HK-2 (cell line): ENCODE results near the gene NECTIN1.

ENCODE experiments used
- DNase-seq: peaks from one replicate; pipeline ENCODE4 v3.0.0-alpha.2; 2018; ENCODE audit not compliant: unreplicated experiment

The NECTIN1 gene

DNA sequence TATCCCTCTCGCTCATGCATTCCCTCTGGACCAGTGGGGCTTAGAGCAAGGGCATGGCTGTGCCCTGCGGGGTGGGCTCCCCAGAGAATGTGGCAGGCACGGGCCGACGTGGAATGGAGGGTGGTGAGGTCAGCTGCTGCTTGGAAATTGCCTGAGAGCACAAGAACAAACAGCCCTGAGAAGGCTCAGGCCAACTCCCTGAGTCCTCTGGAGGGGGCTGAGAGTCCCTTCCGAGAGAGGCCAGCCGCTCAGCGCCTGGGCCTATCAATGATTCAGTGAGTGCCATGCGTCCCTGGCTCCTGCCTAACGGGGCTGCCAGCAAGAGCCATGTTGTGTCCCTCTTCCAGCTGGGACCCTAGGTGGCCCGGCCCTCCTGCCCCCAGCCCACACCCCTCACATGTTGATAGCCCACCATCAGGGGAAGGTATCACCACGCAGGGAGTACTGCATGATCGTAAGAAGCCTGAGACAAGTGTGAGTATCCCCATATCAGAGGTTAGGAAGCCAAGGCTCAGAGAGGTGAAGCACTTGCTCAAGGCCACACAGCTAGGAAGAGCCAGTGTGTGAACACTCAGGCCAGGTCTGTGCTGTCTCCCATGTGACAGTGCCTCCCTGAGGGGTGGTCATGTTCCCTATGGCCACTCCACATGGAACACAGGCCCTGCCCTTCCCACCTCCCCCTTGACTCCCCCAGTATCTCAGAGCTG, 55.8 kb downstream of the NECTIN1 start:
- no peak for DNase-seq

DNA sequence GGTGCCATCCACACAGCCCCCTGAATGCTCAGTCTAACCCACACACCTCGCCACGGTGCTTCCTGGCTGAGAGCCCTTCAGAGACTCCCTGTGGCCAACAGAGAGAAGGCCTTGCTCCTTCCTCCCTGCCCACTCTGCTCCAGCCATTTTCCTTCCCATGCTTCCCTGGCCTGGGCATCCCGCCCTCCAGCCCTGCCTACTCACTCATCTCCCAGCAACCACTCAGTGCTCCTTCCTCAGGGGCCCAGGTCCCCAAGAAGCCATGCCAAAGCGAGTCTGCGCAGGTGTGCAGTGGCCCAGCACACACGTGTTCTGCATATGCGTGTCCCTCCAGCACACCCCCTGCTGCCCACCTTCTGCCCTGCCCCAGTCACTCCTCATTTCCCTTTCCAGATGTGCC, 56.4 kb downstream of the NECTIN1 start:
- no peak for DNase-seq

DNA sequence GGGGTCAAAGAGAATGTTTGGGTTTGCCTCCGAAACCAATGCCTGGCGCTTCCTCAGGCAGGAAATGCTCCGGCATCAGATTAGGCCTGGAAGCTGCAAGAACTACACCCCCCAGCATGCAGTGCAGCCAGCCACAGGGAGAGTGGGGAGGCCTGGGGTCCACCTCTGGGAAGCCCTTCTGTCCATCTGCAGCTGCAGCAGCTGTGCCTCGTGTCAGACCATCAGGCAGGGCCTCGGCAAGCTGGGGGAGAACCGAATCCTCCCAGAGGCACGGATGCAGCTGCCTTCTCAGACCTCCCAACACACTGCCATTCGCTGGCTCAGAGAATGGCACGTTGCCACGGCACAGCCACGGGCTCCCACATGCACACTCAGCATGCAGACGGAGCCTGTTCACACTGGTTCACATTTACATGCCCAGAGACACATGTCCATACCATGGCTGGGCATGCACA, 57.4 kb downstream of the NECTIN1 start:
- no peak for DNase-seq

DNA sequence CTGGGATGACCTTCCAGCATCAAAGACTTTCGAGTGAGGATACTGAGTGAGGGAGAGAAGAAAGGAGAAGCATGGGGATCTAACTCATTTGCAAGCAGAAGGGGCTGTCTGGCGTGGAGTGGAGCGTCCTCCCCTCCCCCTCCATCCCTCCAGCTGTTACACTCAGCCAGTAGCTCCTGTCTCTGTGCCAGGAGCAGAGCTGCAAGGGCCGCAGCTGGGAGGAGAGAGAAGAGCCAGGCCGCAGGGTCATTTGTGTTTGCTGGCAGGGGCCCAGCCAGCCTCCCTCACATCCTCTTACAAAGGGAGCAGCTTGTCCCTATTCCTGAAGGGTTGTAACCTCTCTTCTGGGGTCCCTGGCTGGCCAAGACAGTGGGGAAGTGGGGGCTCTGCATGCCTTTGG, 57.9 kb downstream of the NECTIN1 start:
- no peak for DNase-seq

DNA sequence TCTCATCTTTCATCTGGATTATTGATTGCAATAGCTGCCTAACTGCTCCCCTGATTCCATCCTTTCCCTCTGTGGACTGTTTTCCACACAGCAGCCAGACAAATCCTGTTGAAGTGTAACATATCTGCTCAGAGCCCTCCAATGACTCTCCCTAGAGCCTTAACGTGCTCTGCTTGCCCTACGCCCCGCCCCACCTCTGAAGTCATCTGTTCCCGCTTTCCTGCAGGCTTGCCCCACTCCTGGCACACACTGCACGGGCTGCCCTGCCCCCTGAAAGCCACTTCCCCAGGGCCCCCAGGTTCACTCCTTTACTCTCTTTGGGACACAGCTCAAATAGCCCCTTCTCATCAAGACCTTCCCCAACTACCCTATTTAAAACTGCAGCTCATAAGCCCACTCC, 59.5 kb downstream of the NECTIN1 start:
- no peak for DNase-seq

DNA sequence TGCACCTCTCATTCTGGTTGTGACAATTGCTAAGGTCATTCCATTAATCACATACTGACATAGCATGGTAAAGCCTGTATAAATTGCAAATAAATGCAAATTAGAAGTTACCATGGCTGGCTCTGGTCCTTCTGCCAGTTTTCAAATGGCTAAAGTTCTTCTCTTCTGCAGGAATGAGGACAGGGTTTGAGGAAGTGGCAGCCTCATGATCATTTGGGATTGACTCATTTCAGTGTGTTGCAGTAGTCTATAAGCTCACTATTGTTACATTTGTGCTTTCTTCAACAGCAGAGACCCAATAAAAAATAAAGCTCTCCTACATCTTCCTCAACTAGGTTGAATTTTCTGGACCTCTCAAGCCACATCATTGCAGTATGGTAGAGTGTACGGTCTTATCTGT, 60.3 kb downstream of the NECTIN1 start:
- no peak for DNase-seq

DNA sequence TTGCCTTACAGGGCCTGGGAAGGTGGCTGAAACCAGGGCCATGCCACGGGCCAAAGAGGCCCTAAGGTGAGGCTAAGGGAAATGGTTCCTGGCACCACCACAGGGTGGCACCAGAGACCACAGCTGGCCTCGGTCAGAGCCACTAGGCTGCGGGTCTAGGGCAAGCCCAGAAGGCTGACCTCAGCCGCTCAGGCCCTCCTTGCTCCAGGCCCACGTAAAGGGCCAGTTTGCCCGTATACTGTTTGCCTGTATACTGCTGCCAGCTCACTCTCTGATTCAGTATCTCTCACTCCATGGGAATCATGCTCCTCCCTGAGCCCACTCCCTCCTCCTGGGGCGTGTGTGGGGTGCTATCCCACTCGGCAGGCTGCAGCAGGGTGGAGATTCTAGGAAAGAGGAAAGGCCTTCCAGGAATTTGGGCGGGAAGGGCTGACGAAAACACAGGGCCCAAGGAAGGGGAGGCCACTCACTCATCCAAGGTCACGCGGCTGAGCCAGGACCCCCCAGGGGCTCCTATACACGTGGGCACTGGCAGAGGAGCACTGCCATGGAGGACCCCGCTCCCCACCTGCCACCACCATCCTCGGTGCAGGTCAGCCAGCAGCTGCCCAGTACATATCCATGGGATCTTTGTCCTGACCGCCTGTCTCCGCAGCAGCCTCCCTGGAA, 62.4 kb downstream of the NECTIN1 start:
- DNase-seq = peak; percentile 75

DNA sequence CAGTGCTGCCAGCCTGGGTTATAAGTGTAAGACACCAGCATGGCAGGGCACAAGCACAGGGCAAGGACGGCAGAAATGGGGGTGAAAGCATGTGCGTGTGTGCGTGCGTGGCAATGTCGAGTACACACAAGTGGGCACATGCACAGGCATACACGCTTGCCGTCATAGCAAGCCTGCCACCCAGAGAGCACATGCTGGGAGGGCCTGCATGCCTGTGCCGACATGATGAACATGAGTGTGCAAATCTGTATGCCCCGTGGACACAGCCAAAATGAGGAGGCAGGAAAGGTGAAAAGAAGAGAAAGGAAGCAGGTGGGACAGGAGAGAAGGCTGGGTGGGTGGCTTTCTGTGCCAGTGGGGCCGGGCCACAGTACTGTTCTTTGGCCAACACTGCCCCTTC, 62.9 kb downstream of the NECTIN1 start:
- DNase-seq = no peak

DNA sequence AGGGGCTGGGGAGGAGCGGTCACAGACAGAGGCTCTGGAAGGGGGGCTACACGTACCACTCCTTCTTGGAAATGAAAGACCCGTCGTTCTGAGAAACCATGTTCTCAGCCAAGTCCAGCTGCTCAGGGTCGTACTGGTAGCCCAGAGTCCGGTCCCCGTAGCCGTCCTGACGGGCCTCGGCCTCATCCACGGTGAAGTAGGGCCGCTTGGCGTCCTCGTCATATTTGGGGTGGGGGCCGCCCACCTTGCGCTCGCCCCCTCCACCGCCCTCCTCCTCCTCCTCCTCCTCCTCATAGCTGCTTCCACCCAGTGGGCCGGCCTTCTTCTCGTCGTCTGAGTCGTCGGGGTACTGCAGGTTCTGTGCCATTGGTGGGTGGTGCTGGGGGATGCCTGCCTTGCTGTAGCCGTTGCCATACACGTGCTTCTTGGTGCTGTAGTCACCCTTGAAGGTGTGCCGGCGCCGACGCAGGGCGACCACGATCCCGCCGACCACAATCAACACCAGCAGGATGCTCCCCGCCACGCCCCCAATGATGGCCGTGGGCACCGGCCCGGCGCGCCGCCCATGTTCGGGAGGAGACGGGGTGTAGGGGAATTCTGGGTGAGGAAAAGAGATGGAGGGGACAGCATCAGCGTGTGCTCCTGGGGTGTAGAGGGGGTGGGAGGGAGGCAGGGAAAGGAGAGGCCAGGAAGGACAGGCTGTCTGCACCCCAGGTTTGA, 64.1 kb downstream of the NECTIN1 start:
- no peak for DNase-seq

DNA sequence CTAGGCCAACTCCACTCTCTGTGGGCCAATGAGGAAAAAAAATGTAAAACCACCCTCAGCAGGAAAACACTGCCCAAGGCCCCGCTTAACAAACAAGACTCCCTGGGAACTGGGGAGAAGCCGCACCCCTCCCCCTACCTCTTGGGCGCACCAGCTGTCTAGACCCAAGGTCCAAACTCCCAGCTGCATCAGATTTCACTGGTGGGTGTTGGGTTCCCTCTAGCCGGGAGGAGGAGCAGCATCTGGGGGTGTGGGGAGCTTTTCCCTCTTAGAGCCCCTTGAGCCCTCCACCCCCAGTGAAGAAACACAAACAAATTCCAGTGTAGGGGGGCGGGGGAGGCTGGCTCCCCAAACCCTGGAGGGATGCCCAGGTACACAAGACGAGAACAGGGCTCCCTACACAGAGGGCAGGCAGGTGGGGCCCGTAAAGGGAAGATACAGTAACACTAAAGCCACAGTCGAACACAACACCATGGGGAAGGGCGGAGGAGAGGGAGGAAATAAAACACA, 64.9 kb downstream of the NECTIN1 start:
- no peak for DNase-seq

DNA sequence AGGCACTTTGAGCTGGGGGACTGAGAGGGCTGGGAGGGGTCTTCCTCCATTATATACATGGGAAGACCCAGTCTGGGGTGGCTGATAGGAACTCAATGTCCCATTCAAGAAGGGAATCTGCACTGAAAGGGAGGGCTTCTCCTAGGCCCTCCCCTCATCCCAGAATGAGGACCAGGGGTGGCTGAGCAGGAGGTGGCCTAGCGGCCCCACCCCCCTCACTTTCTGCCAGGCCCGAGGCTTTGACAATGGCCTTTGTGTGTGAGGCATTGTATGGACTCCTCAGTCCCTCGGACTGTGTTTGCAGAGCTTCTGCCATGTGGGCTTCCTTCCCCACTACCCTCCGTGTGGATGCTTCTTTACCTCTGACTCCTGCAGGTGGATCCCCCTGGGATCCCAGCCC, 65.7 kb downstream of the NECTIN1 start:
- DNase-seq = no peak

DNA sequence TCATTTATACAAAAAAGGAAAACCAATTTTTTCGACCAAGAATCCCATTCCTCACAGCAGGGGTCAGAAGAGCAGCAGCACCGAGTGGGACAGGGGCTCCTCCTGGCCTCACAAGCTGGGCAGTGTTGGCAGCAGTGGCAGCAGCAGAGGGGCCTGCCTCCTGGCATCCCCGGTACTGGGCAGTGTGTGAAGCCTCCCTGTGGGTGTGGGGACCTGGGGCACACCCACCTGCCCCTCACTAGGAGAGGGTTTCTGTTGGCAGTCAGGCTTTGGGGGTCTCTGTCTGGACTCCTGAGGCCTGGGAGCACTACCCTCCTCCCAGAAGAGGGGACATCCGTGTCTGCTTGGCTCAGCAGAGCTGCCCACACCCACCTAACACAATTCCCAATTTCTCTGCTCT, 67.8 kb downstream of the NECTIN1 start:
- no peak for DNase-seq

DNA sequence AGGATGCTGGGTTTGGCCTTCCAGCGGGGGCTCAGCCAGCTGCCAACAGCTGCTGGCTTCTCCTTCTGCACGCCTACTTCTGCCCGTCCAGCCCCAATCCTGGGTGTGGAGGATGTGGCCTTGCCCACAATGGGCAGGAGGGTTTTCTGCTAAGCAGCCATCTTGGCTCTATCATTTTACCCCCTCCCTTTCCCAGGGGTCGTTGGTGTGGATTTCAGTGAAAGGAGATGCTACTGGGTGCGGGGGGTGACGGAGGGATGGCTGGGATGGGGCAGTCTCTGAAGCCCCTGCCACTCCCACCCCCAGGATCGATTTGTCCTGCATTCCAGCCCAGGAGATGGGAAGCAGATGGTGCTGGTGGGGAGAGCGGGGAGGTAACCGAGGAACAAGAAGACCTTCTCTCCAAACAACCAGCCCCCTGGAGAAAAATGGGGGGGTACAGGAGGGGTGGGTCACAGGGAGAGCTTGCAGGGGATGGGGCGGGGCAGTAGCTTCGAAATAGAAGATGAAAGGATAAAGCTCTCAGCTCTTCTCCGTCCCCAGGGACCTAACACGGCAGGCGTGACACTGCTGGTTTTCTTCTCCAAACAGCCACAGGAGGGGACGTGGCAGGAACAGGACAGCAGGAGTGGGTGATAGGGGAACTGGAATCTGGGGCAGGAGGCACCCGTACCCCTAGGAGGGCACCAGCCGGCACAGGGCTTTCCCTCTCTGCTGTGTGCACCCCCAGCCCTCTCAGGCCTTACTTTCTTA, 68.9 kb downstream of the NECTIN1 start:
- DNase-seq = no peak

DNA sequence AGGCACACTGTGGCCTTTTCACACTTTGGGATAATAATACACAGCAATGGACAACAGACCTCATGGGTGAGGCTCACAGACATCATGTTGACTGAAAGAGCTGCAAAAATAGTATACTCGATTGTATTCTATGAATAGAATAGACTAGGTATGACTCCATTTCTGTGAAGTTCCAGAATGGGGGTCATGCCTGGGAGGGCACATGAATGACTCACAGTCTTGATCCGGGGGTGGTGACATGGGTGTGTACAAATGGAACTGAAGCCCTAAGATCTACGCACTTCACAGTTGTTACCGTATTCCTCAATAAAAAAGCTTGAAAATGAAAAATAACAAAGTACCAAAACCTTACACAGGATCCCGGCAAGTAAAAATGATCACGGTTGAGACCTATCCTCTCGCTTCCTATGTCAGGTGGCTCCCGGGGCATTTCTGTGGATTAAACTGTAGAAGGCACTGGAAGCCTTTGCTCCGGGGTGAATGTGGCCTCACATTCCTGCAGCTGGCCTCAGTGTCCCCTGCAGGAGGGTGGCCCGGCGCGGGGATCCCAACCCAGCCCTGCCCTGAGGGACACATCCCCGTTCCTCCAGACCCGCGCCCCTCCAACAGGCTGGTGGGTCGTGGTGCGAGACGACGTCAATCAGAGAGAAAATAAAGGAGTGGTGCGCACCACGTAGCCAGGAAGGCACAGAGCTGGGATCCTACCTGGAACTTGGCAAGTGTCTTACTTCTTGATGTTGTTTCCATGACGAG, 75.9 kb downstream of the NECTIN1 start:
- DNase-seq = no peak

DNA sequence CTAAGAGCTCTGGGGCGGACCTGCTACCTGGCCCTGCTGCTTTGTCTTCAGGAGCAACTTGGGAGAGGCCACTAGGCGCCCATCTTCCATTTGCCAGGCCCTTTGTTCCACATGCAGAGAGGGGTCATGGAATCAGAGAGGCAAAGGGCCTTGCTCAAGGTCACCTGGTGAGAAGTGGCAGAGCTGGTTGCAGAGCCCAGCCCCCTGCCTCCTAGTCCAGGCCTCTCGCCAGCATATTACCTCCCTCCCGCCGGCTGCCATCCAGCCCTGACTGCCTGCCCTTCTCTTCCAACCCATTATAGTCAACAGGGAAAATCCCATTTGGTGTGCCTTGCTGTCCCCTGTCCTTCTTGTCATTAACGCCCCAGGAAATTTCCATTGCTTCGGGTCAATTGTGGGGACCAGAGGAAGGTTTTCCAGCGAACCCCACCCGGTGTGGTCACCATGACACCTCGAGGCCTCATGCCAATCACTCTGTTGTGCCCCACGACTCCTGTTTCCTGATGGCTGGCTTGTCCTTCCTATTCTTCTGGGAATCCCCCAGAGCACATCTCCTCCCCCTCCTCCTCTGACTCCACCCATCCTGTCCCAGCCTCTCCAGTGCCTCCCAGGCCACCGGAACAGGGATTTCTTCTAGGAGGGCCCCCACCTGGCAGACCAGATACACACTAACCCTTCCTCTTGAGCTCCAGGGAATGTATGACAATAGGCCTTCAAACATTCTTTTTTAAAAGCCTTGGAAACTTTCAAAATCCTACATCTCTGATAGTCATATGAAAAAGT, 77.0 kb downstream of the NECTIN1 start:
- peak; percentile 9 for DNase-seq

DNA sequence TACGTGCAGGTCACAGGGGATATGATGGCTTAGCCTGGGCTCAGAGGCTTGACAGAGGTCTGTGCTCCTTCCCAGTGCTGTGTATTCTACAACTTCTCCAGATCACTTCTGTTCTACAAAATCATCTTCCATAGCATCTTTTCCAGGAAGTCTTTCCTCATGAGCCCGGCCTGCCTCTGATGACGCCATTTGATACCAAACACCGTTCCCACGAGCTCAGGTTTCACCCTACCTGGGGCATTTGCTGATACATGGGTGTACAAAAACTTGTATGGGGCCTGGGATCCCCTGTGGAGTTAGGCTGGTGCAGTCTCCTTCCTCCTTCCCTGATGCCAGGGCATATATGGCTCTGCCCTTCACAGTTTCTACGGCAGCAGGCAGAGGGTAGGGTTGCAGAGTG, 78.7 kb downstream of the NECTIN1 start:
- no peak for DNase-seq

DNA sequence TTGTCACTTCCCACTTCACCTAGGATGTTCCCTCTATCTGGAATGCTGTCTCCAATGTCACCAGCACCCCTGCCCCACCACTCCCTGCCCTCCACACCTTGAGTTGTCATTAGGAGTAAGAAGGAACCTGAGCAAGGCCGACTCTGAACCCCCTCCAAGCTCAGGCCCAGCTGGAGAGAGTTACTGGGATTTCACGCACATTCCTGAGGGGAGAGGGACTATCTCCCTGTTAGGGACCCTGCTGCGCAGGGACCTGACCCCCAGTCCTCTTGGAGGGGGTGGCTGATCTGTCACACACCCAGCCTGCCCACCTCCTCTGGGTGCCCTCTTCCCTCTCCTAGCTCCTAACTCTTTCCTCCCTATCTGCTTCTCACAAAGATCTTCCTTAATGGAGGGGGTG, 81.7 kb downstream of the NECTIN1 start:
- no peak for DNase-seq

DNA sequence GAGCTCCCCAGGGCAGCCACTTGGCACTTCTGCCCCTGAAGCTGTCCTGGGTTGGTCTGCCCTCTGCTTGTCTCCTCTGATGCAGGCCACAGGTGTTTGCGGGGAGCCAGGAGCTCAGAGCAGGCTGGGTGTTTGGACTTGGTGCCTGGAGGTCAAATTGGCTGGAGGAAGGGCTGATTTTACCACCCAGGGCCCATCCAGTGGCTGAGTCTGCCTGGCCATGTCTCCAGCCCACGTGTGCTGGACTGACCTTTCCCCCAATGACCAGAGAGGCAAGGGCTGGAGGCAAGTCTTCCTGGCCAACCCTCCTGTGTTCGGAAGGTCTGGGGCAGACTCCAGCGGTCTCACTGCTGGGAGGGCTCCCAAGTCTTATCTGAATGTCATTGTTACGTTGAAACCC, 84.0 kb downstream of the NECTIN1 start:
- no peak for DNase-seq

DNA sequence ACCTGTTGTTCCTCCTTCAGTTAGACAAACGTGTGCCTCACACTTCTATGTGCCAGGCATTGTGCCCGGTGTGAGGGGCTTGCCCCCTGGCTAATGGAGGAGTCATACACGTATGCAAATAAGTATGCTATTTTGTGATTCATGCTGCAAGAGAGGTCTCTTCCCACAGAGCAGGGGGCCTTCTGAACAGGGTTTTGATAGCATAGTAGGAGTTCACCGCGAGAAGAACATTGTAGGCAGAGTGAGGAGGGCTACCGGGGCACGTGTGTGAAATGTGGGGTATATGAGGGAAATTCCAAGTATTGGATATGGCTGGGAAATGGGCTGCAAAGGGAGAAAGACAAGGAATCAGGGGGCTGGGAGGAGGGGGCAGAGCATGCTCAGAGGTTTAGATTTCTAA, 84.5 kb downstream of the NECTIN1 start:
- no peak for DNase-seq

DNA sequence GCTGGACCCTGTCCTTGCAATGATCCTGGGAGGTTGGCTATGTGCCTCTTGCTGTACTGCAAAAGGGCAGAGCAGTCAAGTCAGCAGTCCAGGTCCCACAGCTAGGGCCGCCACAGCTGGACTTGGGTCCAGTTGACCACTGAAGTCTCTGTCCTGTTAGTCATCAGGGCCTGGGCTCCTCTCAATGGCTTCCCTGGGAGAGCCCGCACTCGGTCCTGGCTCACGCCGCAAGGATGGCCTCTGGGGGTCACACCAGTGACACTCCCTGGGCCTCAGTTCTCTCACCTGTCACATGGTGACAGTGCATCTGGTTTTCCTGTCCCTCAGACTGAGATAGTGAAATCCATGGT, 85.1 kb downstream of the NECTIN1 start:
- no peak for DNase-seq
